Cortex of kidney (tissue), 1 donor: ENCODE measurements around the gene SEC14L5.
"Not testable (repeated sequence)": the region's sequence is repeated elsewhere in the genome, so short reads cannot be mapped to it uniquely, and the experiment has no call there.

Experiments used
- DNase-seq: peaks from one replicate; lab custom pipeline; 2025; lab: John Stamatoyannopoulos, UW

The SEC14L5 gene

DNA sequence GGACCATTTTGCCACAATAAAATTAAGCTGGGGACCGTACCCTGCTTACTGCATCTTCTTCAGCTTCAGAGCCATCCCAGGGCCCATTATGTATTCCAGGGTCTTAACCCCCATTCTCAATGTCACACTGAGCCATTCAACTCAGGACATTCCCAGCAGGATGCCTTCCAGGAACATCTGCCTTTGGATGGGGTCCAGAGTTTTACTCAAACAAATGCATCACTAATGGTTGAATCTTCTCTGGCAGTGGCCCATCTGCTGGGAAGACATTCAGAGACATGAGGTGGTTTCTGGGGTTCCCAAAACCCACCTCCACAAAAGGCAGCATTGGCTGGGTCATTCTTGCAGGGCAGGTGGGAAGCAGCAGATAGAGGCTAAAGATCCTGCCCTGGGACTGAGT is 3.4 kb upstream of the SEC14L5 start:
- DNase-seq, result no peak

DNA sequence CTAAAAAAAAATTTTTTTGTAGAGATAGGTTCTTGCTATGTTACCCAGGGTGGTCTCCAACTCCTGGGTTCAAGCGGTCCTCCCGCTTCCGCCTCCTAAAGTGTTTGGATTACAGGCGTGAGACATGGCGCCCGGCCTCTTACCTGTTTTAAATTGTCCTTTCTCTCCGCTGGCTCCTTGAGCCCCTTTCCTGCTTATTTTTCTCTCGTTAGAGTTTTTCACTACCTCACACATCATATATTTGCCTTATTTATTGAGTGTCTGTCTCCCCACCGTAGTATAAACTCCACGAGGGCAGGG is 760 bp upstream of the SEC14L5 start:
- no peak for DNase-seq

DNA sequence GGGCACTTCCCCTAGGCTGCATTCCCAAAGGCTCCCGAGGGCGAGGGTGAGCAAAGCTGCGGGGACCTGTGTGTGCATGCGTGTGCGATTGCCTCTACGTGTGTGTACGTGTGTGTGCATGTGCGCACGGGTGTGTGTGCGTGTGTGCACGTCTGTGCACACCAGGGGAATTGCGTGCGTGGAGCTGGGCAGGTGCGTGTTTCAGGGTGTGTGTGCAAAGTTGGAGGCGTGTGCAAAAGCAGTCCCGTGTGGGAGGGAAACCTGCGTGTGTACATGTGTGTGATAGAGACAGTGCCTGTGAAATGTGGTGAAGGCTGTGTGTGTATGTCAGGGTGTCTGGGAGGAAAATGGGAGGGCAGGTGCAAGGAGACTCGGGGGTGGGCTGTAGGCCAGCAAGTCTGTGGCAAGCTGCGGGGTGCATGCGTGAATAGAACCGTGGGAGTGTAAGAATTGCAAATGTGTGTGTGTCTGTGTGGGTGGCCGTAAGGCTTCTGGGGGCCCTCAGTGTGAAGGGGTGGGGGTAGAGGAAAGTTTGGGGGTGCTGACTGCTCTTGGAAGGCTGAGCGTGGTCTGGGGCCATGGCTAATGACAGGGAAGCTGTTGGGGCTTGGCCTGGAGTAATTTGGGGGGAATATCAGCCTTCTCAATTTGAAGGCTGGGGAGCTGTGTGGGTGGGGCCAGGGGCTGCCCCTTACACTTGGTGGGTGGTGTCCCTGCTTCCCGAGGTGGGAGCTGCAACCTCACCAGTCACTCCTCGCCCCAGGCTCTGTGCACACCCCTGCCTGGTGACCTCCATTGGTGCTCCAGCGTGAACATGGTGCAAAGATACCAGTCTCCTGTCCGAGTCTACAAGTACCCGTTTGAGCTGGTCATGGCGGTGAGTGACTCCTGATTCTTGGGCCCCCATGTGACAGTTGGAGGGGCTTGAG is 644 bp downstream of the SEC14L5 start:
- DNase-seq, result no peak

DNA sequence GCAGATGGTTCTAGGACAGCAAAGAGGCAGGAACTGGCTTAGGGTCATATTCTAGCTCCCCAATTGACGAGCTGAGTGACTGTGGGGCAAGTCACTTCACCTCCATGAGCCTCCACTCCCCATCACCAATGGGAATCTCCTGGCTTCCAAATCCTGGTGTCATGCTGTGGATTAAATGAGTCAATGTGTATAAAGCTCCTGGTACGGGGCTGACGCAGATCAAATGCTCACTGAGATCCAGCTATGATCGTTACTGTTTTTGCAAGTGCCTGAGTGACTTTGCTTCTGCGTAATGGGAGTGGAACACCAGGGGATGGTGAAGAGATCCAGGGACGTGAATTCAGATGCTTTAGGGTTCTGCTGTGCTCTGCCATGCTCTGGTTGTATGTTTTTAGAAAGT is 2.4 kb downstream of the SEC14L5 start:
- DNase-seq, result no peak

DNA sequence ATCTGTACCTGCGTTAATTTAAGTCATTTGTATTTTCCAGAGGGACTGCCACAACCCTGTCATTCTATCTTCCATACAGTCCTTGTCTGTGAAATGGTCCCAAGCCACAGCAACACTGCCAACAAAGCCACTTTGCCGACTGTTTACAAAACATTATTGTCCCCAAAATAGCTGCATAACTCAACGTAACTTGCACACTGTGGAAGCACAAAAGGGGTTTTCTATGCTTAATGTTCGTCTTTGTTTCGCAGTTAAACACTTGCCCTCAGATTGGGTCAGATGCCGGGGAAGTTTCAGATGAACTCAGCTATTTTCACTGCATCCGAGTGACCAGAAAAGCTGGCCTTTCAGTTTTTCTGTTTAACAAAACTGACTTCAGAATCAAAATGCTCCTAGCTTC is 4.6 kb downstream of the SEC14L5 start:
- DNase-seq, result no peak

DNA sequence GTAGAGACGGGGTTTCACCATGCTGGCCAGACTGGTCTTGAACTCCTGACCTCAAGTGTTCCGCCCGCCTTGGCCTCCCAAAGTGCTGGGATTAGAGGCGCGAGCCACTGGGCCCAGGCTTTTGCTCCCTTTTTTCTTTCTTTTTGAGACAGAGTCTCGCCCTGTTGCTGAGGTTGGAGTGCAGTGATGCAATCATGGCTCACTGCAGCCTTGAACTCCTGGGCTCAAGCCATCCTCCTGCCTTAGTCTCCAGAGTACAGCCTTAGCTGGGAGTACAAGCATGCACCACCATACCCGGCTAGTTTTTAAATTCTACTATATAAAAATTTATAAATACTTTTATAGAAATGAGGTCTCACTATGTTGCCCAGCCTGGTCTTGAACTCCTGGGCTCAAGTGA is 5.4 kb downstream of the SEC14L5 start:
- not testable (repeated sequence) for DNase-seq

DNA sequence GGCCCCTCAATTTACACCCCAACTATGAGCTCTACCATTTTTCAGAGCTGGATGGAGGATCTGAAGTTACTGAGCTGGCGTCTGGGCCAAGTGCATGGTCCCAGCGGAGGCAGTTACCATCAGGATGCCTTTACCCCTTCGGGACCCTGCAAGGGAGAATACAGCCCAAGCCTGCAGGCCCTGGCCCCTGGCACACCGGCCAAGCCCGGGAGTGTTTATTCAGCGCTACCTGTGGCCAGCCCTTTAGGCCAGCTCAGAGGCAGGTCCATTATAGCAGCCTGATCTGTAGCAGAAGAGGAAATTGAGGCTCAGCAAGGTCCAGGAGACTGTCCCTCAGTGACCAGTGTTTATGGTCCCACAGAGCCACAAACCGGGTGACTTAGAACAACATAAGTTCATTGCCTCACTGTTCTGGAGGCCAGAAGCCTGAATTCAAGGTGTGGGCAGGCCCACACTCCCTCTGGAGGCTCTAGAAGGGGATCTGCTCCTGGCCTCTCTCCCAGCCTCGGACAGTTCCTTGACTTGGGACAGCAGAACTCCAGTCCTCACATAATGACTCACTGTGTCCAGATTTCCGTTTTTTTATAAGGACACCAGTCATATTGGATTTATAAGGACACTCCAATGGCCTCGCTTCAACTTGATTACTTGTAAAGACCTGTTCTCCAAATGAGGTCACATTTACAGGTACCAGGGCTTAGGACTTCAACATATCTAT is 8.8 kb downstream of the SEC14L5 start:
- DNase-seq, result no peak

DNA sequence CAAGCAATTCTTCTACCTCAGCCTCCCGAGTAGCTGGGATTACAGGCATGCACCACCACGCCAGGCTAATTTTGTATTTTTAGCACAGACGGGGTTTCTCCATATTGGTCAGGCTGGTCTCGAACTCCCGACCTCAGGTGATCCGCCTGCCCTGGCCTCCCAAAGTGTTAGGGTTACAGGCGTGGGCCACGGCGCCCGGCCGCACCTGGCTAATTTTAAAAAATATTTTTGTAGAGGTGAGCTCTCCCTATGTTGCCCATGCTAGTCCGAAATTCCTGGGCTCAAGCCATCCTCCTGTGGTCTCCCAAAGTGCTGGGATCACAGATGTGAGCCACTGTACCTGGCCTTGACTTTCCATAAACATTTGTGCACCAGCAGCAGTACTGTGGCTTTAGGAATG is 10.1 kb downstream of the SEC14L5 start:
- DNase-seq, result not testable (repeated sequence)

DNA sequence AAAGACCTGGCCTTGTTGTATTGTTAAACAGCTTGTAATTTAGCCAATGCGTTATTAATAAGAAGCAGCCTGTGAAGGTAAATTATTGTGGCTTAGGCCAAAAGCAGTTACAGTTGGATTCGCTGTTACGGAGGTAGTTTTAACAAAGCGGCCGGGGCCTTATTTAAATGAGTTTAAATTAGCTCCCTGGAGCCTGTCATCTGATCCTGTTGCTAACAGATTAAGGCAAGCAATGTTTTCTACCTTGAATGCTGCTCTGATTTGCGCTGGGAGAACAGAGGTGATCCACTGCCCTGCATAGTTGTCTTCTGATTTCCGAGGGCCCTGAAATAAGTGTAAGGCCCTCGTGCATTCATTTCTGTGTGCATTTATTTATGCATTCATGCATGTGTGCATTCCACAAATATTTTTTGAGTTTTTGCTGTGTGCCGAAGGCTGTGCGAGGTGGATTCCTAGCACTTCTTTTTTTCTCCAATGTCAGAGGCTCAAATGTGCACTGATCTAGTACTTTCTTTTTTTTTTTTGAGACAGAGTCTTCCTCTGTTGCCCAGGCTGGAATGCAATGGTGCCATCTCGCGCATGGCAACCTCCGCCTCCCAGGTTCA is 10.9 kb downstream of the SEC14L5 start:
- DNase-seq, result no peak

DNA sequence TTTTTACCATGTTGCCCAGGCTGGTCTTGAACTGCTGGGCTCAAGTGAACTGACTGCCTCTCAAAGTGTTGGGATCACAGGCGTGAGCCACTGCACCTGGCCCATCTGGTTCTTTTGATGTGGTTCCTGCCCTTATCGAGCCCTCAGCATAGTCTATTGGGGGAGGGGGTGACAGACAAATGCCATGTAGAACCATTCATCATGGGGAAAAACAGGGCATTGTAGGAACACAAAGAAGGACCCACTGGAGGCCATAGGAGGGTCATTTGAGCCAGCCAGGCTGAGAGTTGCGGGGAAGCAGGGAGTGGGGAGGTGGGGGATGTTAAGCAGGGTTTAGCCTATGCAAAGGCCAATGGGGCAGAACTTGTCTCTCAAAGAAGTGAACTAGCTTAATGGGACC is 11.9 kb downstream of the SEC14L5 start:
- DNase-seq, result no peak

DNA sequence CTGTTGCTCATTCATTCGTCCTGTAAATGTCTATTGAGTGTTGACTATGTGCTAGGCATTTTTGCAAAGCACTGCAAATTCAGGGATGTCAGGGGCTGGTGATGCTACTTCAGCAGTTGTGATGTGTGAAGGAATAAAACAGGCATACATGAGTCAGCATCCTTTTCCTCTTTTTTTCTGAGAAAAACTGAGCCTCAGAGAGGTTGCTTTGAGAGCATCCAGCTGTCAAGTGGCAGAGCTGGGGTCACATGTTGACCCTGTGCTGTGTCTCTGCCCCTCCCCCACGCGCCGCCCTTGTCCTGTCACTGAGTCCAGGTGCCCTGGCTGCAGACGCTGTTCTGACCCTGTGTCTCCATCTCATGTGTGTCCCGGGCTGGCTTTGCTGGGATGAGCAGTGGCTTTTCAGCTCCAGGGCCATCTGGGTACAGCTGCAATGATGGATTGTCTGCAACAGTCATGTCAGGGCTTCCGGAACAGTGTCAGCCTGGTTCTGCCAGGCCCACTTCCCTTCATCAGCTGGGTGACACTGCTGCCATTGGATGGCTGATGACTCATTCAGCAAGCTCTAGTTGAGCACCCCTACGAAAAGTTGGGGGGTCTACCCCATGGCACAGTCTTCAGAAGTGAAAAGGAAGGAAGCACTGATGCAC is 14.9 kb downstream of the SEC14L5 start:
- no peak for DNase-seq

DNA sequence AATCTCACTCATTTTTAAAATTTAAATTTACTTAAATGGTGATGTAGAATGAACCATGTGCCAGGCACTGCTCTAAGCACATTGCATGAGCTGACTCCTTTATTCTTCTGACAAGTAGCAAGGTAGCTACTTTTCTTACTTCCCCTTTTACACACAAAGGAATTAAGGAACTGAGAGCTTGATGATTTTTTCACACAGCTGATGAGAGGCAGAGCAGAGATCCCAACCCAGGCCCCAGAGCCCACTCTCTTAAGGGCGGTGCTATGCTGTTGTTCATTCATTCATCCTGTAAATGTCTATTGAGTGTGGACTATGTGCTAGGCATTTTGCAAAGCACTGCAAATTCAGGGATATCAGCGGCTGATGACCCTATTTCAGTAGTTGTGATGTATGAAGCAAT is 17.9 kb downstream of the SEC14L5 start:
- no peak for DNase-seq

DNA sequence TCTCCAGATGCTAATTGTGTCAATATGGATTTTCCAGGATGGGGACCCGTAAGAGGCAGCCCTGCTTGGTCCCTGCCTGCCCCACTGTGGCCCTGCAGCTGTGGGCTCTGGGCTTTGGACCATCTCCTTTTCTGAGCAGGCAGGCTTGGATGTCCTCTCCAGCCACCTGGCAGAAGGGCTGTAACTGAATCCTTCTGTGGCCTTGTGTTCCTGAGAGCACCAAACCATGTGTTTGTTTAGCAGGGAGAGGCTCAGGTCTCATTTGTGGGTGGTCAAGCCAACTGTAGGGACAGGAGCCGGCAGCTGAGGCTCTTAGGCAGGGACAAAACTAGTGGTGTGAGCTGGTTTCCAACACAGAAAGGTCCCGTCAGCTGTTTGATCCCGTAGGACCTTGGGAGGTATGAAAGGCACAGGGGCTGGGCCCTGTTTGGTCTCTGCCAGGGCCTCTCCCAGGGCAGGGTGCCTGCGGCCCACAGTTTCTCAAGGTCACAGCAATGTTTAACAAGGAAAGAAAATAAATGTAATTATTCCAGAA is 18.5 kb downstream of the SEC14L5 start:
- DNase-seq, result no peak

DNA sequence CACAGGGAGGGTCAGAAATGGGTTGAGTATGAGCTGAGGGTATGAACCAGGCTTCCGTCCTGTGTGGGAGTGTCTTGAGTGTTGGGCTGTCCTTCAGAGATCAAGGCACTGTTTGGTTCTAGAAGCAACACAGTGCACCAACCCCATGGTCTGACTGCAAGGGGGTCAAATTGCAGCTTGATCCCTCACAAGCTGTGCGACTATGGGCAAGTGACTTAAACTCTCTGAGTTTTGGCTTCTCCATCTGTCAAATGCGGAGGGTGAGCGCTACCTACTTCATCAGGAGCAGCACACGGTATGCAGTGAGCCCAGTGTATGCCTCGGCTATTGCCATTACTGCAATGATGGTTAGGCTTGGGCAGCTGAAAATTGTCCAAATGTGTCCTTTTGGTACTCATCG is 21.0 kb downstream of the SEC14L5 start:
- no peak for DNase-seq

DNA sequence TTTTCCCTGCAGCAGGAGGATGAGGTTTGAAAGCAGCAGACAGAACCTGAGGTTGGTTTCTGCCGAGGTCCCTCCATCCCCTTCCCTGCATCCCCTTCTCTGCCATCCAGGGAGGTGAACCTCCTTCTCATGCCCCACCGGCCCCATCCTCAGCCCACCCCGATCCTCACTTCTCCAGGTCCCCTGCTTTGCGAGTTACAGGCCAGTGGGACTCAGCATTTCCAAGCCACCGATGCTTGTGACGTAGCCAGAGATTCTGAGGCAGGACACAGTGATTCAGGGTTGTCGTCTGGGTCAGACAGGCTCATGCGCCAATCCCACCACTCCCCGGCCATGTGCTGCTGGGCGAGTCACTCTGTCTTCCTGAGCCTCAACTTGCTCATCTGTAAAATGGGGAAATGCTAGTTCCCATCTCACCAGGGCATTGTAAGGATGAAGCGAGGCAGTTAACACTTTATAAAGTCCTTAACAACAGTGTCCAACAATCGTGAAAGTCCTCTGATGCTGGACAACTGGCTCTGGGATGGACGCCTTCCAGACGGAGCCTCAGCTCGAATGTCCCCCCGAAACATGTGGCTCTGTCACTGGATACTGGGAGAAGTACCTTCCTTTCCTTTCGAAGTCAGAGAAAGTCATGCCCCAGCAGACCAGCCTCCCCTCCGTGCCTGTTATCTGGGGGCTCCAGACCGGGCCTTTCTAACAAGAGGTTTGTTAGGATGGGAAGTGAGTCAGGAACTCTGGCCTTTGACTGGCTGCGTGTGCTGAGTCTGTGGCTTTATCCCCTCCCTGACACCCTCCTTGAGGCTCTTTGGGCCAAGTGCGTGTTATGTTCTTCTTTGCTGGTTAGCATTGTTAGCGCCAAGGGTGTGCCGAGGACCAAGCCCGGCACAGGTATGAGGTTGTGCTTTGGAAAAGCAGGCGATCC is 21.9 kb downstream of the SEC14L5 start:
- DNase-seq, result no peak

DNA sequence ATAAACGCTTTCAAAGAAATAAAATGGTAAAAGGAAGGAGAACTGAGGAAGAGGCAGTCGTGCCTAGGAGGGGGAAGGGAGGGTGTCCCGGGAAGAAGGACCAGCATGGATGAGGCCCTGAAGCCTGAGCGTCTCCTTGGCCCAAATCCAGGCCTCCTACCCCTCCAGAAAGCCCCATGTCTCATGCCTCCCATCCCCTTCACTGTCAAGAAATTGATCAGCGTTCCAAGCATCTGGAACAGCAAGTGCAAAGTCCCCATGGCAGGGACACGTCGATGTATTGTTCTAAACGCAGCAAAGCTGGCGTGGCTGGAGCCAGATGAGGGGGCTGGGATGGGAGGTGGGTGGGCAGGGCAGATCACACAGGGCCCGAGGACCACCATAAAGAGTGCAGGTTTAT is 22.6 kb downstream of the SEC14L5 start:
- no peak for DNase-seq

DNA sequence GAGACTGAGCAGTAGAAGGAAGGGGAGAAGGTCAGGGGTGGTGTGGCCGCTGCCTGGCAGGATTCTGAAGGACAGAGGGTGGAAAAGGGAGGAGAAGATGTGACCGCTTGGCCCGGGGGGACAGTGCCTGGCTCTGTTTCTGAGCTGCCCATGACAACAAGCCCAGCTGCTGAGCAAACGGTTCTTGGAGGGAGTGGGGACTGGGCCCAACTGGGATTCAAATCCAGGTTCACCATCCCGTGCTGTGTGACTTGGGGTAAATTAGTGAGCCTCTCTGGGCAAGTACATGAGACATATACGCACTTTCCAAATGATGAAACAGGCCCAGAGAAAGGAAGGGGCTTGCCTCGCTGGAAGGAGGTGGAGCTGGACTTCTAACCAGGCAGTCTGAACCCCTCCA is 23.3 kb downstream of the SEC14L5 start:
- DNase-seq, result no peak

DNA sequence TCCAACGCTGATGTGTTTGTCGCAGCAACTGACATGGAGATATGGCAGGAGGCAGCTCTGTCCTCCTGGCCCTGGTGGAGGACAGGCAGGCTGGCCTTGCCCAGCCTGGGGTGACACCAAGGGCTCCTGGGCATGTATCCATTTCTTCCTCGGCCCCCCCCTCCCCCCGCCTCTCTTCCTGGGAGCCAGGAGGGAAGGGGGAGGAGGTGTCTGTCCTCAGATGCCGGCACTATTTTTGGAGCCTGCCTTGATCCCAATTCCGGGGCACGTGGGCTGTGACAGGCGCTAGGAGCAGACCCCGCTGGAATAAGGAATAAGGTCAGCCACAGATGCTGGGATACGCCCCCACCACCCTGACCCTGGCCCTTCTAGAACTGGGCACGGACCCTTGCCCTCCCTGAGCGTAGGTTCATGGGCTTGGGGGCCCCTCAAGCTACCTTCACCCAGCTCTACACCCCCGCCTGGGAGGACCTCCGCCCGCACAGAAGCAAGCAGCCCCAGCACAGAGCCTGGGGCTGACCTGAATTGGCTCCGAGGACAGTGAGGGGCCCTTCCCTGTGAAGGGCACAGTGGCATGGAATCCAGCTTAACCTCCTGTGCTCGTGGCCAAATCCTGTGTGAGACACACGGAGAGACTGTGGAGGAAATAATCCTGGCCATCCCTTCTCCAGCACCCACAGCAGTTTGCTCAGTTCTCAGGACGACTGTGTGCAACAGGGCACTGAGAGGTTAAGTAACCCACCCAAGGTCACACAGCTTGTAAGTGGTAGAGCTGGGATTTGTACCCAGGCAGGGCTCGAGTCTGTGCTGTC is 24.1 kb downstream of the SEC14L5 start:
- no peak for DNase-seq

DNA sequence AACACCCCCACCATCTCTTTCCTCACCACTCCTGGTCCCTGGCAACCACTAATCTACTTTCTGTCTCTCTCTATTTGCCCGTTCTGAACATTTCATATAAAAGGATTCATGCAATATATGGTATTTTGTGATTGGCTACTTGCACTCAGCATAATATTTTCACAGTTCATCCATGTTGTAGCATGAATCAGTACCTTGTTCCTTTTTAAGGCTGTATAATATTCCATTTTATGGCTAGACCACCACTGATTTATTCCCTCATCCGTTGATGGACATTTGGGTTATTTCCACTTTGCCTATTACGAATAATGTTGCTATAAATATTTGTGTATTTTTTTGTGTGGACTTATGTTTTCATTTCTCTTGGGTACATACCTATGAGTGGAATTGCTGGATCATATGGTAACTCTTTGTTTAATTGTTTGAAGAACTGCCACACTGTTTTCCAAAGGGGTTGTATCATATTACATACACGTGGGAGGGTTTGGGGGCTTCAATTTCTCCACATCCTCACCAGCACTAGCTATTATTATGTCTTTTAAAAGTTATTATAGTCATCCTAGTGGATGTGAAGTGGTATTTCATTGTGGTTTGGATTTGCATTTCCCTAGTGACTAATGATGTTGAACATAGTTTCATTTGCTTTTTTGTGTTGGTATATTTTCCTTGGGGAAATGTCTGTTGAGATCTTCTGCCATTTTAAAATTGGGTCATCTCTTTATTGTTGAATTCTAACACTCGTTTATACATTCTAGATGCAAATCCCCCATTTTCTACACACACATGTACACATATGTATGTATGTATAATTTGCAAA is 26.3 kb downstream of the SEC14L5 start:
- no peak for DNase-seq

DNA sequence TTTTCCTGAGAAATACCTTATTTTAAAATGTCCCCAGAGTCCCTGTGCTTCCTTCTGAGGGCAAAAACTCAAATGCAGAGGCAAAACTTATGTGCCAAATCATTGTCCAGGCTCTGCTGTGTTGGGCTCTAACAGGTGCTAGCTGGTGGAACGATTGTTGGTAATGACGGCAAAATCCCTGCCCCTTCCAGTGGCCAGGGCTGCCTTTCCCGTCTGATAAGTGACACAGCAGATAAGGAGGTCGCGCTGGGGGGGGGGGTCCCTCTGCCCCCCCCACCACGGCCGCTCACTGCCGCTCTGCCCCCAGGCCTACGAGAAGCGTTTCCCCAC is 29.1 kb downstream of the SEC14L5 start:
- no peak for DNase-seq
